Measurements from ENCODE around the gene LRMDA.
A peak's percentile ranks its signal among the peaks of the same experiment; 100 is the strongest.

The LRMDA gene

DNA sequence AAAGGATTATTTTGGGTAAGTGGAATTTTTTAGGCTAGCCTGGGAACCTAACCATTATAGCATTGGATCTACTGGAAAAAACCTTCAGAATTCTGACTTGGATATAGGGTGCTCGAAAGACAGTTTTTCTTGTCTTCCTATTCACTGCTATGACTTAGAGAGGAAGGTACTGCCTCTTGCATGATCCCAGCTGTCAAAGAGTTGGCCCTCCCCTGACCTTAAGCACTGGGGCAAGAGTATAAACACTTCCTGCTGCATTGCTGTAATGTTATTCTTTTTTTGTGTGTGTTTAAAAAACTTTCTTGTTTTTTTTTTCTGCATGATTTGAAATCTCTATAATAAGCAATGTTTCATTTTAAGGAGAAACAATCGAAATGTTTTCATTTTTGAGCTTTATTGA lies 113.0 kb downstream of the LRMDA start:
- peak; percentile 18 for DNase-seq (ENCODE audit: low read depth)
- H3K4me3 ChIP-seq (ENCODE audit: low read depth, low read length): no peak overlapping the region
- TF ChIP-seq, protein P1, sequence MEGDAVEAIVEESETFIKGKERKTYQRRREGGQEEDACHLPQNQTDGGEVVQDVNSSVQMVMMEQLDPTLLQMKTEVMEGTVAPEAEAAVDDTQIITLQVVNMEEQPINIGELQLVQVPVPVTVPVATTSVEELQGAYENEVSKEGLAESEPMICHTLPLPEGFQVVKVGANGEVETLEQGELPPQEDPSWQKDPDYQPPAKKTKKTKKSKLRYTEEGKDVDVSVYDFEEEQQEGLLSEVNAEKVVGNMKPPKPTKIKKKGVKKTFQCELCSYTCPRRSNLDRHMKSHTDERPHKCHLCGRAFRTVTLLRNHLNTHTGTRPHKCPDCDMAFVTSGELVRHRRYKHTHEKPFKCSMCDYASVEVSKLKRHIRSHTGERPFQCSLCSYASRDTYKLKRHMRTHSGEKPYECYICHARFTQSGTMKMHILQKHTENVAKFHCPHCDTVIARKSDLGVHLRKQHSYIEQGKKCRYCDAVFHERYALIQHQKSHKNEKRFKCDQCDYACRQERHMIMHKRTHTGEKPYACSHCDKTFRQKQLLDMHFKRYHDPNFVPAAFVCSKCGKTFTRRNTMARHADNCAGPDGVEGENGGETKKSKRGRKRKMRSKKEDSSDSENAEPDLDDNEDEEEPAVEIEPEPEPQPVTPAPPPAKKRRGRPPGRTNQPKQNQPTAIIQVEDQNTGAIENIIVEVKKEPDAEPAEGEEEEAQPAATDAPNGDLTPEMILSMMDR (IDR thresholded peaks at IDR 0.05; ENCODE audit: insufficient read depth, low read depth, low read length, missing control alignments): no peak

DNA sequence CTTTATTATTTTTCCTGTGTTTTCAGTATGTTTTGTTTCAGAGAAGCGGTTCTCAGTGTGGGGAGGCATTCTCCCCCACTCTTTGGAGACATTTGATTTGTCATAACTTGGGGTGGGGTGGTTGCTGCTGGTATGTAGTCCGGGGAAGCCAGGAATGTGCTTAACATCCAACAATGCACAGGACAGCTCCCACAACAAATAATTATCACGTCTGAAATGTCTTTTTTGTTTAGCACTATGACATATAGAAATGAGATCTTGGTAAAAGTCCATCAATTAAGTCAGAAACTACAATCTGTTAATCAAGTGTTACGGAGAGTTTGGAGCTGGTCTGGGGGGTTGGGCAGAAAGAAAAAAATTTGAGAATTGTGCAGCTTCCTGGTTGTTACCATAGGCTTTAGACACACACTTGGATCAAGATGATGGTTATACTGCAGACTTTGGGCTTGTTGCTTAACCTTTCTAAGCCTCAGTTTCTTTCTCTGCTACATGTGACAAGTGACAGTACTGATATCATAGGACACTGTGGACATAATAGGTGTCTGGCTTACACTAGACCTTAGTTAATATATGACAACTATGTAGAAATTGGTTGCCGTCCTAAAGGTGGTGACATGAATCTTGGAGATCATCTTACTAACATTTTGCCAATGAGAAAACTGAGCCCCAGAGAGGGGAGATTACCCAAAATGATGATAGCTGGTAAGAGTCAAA lies 113.7 kb downstream of the LRMDA start:
- H3K4me3 ChIP-seq (ENCODE audit: low read depth, low read length): no peak overlapping the region
- no peak for DNase-seq (ENCODE audit: low read depth)
- TF ChIP-seq, protein P1 (IDR thresholded peaks at IDR 0.05; ENCODE audit: insufficient read depth, low read depth, low read length, missing control alignments): no peak

DNA sequence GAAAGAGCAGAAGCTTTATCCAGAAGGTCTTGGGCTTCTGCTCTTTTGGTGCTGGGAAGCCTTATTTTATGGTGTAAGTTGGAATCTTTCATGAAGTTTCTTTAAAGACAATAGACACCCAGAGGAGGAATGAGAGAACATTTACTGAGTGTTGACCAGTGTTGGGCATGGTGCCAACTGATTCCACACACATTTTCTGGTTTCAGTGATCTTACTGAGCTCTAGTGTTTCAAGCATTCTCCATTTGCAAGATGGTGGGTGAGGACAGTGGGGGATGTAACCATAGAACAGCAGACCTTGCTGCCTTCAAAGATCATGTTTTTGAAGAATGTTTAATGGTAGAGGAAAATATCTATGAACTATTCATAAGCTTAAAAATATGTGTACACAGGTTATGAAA lies 114.6 kb downstream of the LRMDA start:
- DNase-seq (ENCODE audit: low read depth): peak; percentile 16

DNA sequence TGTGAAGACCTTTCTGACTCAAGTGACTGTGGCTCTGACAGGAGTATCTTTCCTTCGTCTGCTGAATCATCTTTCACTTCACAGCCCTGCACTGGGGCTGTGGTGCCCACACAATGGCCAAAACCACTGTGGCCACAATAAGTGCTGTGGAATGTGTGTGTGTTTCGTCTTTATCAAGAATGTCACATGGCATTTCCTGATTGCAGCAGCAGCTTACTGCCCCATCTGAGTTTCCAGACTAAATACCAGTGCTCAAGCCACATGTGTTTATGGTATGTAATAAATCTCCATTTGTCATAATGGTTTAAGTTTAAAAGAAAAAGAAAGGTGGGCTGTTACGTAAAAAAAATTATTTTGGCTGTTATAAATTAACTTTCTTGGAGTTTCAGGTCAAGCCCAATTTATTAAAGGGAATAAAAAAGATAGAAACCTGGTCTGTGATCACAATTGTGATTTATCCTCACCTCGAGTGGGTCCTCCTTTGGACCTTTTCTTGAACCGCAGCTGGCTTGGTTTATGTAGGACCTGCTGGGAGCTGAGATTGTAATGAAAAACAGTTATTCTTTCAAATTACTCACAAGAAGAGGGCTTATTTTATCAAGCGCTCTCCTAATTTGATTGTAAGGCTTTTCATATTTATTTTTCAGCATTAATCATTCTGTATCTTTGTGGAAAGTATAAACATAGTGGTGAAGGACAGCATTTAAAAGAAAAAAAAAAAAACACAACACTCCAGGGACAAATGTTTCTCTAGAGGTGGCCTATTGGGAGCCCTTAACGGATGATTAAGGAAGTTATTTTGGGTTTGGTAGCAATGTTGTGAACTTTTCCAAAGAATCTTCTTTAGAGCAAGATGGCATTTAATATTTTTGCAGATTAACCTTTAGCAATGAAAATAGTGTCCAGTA lies 116.2 kb downstream of the LRMDA start:
- DNase-seq (ENCODE audit: low read depth): peak; percentile 57

More for the DNA sequence above, 114.6 kb downstream of the LRMDA start:
- TF ChIP-seq, protein P1 (IDR thresholded peaks at IDR 0.05; ENCODE audit: insufficient read depth, low read depth, low read length, missing control alignments): no peak
- no peak overlapping the region for H3K4me3 ChIP-seq (ENCODE audit: low read depth, low read length)

DNA sequence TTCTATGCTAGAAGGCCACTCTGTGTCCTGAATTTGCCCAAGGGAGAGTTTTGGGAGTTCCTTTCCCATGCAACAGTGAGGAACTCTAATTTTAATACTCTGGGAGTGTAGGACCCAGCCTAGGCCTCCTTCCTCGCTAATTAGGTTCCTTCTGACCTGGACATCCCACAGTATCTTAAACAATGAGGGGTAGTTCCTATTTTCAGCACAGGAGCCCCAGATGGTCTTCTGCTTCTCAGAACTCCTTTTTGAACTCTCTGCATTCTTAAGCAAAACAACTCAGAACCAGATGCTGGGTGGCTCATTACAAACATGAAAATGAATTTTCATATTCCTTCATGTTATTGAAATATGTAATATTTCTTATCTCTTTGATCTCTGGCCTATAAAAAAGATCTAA lies 116.9 kb downstream of the LRMDA start:
- H3K4me3 ChIP-seq (ENCODE audit: low read depth, low read length): no peak overlapping the region
- TF ChIP-seq, protein P1 (IDR thresholded peaks at IDR 0.05; ENCODE audit: insufficient read depth, low read depth, low read length, missing control alignments): no peak
- DNase-seq (ENCODE audit: low read depth): no peak

More for the DNA sequence above, 116.2 kb downstream of the LRMDA start:
- TF ChIP-seq, protein P1 (IDR thresholded peaks at IDR 0.05; ENCODE audit: insufficient read depth, low read depth, low read length, missing control alignments): no peak
- H3K4me3 ChIP-seq (ENCODE audit: low read depth, low read length): no peak overlapping the region

DNA sequence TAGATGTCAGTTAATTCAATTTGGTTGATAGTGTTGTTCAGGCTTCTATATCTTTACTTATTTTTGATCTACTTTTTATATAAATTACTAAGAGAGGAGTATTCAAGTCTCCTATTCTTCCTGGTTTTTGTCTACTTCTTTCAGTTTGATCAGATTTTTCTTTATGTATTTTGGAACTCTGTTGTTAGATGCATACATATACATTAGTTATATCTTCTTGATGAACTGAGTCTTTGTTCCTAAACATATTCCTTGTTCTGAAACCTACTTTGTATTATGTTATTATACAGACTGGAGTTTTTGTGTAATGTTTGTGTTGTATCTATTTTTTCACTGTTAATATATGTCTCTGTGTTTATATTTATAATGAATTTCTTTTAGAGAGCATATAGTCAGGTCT lies 118.8 kb downstream of the LRMDA start:
- DNase-seq (ENCODE audit: low read depth): no peak
- TF ChIP-seq, protein P1 (IDR thresholded peaks at IDR 0.05; ENCODE audit: insufficient read depth, low read depth, low read length, missing control alignments): no peak
- no peak overlapping the region for H3K4me3 ChIP-seq (ENCODE audit: low read depth, low read length)
